ENCODE data around the gene RAD18.

RAD18 gene

DNA sequence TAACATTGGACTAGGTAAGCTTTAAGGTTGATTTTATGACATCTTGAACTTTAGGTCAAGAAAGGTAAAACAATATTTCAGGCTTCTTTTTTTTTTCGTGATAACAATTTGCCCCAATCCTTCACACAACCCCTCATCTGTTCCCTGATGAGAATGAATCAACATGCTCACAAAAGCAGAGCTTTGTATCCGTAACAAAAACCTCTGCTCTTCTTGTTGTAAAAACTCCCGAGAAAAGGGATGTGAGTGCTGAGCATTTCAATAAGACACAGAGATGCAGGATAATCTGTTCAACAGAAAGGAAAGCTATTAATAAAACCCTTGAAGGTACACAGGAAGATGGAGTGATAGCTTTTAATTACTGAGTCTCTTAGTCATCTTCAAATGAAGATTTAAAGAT, 94.3 kb downstream of the RAD18 start:
- Histone ChIP-seq H3K4me3 (ENCODE audit: low read depth, low read length) (no peak overlapping the region), H3K4me1 (ENCODE audit: control insufficient read depth, insufficient read depth, low read length) (no peaks in the 10 kb centered on the region), H3K27me3 (ENCODE audit: control insufficient read depth, insufficient read depth, low read length) (no peaks in the 10 kb centered on the region), H3K9me3 (ENCODE audit: control insufficient read depth, insufficient read depth, low read length) (no peaks in the 10 kb centered on the region), H3K36me3 (ENCODE audit: control insufficient read depth, insufficient read depth, low read length) (no peaks in the 10 kb centered on the region), H3K9ac (ENCODE audit: low read depth, low read length) (no peak overlapping the region)

DNA sequence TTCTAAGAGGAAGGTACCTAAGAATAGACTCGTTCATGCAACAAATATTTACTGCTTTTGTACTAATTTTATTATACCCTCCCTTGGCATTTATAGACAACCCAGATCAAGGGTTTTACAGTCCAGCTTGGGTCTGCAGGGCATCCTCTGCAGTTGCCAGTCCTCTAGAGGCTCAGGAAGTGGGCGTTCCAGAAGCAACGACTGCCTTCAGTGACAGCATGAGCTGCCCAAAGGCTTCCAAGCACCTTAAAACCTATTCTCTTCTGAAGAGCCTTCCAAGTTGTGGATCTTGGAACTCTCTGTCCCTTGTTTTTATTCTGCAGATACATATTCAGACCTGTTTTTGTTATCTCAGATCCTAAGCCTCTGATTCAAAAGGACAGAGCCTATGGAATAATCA, 95.6 kb downstream of the RAD18 start:
- Histone ChIP-seq H3K36me3 (ENCODE audit: control insufficient read depth, insufficient read depth, low read length) (no peaks in the 10 kb centered on the region), H3K9me3 (ENCODE audit: control insufficient read depth, insufficient read depth, low read length) (no peaks in the 10 kb centered on the region), H3K4me1 (ENCODE audit: control insufficient read depth, insufficient read depth, low read length) (no peaks in the 10 kb centered on the region), H3K9ac (ENCODE audit: low read depth, low read length) (no peak overlapping the region), H3K27me3 (ENCODE audit: control insufficient read depth, insufficient read depth, low read length) (no peaks in the 10 kb centered on the region), H3K4me3 (ENCODE audit: low read depth, low read length) (no peak overlapping the region)

DNA sequence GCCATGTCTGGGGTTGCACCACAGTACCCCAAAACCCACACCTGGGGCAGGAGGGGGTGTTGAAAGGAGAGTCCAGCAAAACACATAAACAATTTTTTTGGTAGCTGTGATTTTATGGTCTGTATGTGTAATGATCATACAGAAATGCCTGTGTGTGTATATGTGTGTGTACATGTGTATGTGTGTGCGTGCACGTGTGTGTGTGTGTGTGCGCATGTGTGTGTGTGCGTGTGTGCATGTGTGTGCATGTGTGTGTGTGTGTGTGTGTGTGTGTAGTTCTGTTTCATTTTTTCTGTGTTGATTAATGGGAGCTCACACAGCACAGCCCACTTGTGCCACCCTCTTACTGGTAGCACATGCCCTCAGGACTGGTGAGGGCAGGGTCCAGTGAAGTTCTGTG, 97.6 kb downstream of the RAD18 start:
- Histone ChIP-seq H3K9ac (ENCODE audit: low read depth, low read length) (no peak overlapping the region), H3K27me3 (ENCODE audit: control insufficient read depth, insufficient read depth, low read length) (no peaks in the 10 kb centered on the region), H3K4me3 (ENCODE audit: low read depth, low read length) (no peak overlapping the region), H3K9me3 (ENCODE audit: control insufficient read depth, insufficient read depth, low read length) (no peaks in the 10 kb centered on the region), H3K36me3 (ENCODE audit: control insufficient read depth, insufficient read depth, low read length) (no peaks in the 10 kb centered on the region), H3K4me1 (ENCODE audit: control insufficient read depth, insufficient read depth, low read length) (no peaks in the 10 kb centered on the region)

DNA sequence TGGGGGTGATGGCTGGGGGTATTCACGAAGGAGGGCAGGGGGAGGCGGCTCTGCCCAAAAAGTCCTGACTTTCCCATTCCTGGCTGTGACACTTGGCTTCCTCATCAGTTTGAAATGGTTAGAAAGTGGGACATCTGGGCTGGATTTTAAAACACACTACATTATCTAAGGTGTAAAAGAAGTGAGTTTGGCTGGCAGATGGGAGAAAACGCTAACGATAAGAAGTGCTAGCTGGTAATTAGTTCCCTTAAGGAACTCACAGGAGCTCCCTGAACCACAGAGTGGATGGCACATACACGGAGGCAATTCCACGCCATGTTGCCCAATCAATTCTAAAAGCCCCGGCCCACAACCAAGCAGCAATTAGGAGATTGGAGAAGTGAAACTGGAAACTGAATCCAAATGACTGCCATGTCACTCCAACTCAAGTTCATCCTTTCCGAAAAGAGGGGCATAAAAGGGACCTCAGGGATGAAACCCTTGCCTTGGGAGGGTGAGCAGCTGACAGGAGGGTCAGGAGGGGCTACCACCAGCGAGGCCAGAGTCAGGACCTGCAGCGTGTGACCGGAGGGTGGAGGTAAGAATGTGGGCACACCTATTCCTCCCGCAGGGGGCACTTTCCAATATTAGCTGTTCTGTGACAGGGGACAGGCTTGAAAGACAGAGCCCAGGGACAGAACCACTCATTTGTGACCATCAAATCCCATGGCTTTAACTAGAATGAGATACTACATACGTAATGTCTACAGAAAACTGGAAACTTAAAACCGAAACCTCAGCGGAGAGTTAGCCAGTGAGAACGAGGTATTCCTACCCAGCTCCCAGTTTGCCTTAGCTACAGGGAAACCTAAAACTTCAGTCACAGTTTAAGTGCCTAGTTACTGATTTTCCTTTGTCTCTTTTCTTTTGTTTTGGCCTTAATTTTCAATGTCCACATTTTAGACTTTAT, 98.6 kb downstream of the RAD18 start:
- Histone ChIP-seq H3K9ac (ENCODE audit: low read depth, low read length) (no peak overlapping the region), H3K4me1 (ENCODE audit: control insufficient read depth, insufficient read depth, low read length) (no peaks in the 10 kb centered on the region), H3K27me3 (ENCODE audit: control insufficient read depth, insufficient read depth, low read length) (no peaks in the 10 kb centered on the region), H3K4me3 (ENCODE audit: low read depth, low read length) (no peak overlapping the region), H3K9me3 (ENCODE audit: control insufficient read depth, insufficient read depth, low read length) (no peaks in the 10 kb centered on the region), H3K36me3 (ENCODE audit: control insufficient read depth, insufficient read depth, low read length) (no peaks in the 10 kb centered on the region)

DNA sequence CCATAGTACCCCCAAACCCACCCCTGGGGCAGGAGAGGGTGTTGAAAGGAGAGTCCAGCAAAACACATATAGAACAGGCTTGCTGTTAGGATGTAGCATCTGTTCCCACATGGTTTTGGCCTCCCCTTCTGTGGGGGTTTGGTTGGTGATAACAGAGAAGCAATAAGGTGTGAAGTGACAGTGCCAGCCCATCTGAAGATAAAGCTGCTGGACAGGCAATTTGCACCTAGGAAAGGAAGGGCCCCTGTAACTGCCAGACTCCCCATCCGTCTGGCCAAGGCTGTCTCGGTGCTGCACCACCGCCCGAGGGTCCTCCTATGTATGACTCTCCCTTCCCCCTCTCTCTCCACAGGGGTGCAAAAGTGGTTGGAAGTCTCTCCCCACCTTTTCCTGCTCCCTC, 99.4 kb downstream of the RAD18 start:
- Histone ChIP-seq H3K9me3 (ENCODE audit: control insufficient read depth, insufficient read depth, low read length) (no peaks in the 10 kb centered on the region), H3K27me3 (ENCODE audit: control insufficient read depth, insufficient read depth, low read length) (no peaks in the 10 kb centered on the region), H3K36me3 (ENCODE audit: control insufficient read depth, insufficient read depth, low read length) (no peaks in the 10 kb centered on the region), H3K4me1 (ENCODE audit: control insufficient read depth, insufficient read depth, low read length) (no peaks in the 10 kb centered on the region), H3K9ac (ENCODE audit: low read depth, low read length) (no peak overlapping the region), H3K4me3 (ENCODE audit: low read depth, low read length) (no peak overlapping the region)

DNA sequence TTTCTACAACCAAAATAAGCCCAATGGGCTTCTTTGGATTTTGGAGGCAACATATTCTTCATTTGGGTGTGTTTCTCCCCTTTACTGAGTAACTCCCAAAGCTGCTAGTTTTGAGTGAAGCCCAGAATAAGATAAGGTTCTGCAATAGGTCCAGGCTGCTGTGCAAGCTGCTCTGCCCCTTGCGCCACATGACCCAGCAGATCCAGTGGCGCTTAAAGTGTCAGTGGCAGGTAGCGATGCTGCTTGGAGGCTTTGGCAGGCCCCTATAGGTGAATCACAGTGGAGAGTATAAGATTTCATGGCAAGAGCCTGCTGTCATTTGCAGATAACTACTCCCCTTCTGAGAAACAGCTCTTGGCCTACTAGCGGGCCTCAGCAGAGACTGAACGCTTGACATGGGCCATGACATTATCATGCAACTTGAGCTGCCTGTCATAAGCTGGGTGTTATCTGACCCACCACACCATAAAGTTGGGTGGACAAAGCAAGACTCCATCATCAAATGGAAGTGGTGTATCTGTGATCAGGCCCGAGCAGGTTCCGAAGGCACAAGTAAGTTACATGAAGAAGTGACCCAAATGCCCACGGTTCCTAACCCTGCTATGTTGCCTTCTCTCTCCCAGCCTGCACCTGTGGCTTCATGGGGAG, 105.4 kb downstream of the RAD18 start:
- Histone ChIP-seq H3K36me3 (ENCODE audit: control insufficient read depth, insufficient read depth, low read length) (no peaks in the 10 kb centered on the region), H3K4me3 (ENCODE audit: low read depth, low read length) (no peak overlapping the region), H3K9ac (ENCODE audit: low read depth, low read length) (no peak overlapping the region), H3K9me3 (ENCODE audit: control insufficient read depth, insufficient read depth, low read length) (no peaks in the 10 kb centered on the region), H3K27me3 (ENCODE audit: control insufficient read depth, insufficient read depth, low read length) (no peaks in the 10 kb centered on the region), H3K4me1 (ENCODE audit: control insufficient read depth, insufficient read depth, low read length) (no peaks in the 10 kb centered on the region)

DNA sequence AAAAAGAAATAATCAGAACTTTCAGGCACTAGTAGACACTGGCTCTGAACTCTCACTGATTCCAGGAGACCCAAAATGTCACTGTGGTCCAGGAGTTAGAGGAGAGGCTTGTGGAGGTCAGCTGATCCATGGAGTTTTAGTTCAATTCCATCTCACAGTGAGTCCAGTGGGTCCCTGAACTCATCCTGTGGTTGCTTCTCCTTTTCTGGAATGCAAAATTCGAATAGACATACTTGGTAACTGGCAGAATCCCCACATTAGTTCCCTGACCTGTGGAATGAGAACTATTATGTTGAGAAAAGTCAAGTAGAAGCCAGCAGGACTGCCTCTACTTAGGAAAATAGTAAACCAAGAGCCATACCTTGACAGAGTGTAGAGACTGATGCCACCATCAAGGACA, 106.6 kb downstream of the RAD18 start:
- Histone ChIP-seq H3K4me3 (ENCODE audit: low read depth, low read length) (no peak overlapping the region), H3K9me3 (ENCODE audit: control insufficient read depth, insufficient read depth, low read length) (no peaks in the 10 kb centered on the region), H3K36me3 (ENCODE audit: control insufficient read depth, insufficient read depth, low read length) (no peaks in the 10 kb centered on the region), H3K27me3 (ENCODE audit: control insufficient read depth, insufficient read depth, low read length) (no peaks in the 10 kb centered on the region), H3K4me1 (ENCODE audit: control insufficient read depth, insufficient read depth, low read length) (no peaks in the 10 kb centered on the region), H3K9ac (ENCODE audit: low read depth, low read length) (no peak overlapping the region)

DNA sequence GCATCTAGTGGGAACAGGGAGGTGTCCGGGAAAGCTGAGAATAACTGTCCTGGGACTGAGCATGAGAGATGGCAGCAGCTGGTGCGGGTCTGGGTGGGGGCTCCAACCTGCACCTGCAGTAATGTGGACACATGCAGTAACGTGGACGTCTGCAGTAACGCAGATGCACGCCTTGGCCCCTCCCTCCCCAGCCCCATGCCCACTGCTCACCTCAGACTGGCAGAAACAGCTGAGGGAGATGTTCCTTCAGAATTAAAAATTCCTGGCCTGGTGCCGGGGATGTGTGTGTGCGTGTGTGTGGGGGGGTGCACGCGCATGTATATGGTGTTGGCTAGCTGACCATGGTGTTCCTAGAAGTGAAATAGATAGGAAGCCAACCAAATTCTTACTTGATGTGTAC, 107.2 kb downstream of the RAD18 start:
- Histone ChIP-seq H3K36me3 (ENCODE audit: control insufficient read depth, insufficient read depth, low read length) (no peaks in the 10 kb centered on the region), H3K9ac (ENCODE audit: low read depth, low read length) (no peak overlapping the region), H3K4me3 (ENCODE audit: low read depth, low read length) (no peak overlapping the region), H3K9me3 (ENCODE audit: control insufficient read depth, insufficient read depth, low read length) (no peaks in the 10 kb centered on the region), H3K27me3 (ENCODE audit: control insufficient read depth, insufficient read depth, low read length) (no peaks in the 10 kb centered on the region), H3K4me1 (ENCODE audit: control insufficient read depth, insufficient read depth, low read length) (no peaks in the 10 kb centered on the region)

DNA sequence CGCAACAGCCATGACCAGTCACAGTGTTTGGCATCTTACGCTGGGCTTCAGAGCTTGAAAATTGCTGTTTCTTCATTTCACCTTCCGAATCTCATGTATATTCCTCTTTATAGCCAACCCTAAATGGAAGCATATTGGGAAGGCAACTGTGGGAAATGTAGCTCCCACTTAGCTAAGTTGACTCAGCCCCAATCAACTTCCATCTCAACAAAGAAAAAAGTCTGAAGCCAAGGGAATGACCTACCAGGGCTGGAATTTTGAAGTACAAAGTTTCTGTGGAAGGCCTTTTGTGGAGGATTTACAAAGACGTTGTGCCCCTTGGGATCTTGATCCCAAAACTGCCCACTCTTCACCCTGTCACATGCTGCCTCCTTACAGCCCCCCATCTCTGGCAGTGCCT, 108.6 kb downstream of the RAD18 start:
- no peaks in the 10 kb centered on the region for H3K36me3 ChIP-seq (ENCODE audit: control insufficient read depth, insufficient read depth, low read length)
- no peaks in the 10 kb centered on the region for H3K4me1 ChIP-seq (ENCODE audit: control insufficient read depth, insufficient read depth, low read length)
- H3K27me3 ChIP-seq (ENCODE audit: control insufficient read depth, insufficient read depth, low read length), result no peaks in the 10 kb centered on the region
- no peak overlapping the region for H3K4me3 ChIP-seq (ENCODE audit: low read depth, low read length)
- H3K9me3 ChIP-seq (ENCODE audit: control insufficient read depth, insufficient read depth, low read length), result no peaks in the 10 kb centered on the region
- H3K9ac ChIP-seq (ENCODE audit: low read depth, low read length), result no peak overlapping the region

DNA sequence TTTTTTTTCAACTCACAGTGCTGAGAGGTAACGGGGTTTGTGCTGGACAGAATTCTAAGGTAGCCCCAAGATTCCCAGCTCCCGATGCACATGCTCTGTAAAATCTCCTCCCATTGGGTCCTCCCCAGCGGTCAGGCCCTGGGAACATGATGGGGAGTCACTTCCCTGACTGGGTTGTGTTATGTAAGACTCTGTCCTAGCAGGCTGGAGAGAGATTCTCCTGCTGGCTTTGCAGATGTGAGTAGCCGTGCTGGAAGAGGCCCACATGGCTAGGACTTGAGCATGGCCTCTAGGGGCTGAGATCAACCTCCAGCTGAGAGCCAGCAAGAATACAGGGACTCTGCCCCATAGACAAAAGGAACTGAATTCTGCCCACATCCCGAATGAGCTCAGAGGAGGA, 110.2 kb downstream of the RAD18 start:
- H3K27me3 ChIP-seq (ENCODE audit: control insufficient read depth, insufficient read depth, low read length), result no peaks in the 10 kb centered on the region
- no peaks in the 10 kb centered on the region for H3K9me3 ChIP-seq (ENCODE audit: control insufficient read depth, insufficient read depth, low read length)
- no peak overlapping the region for H3K9ac ChIP-seq (ENCODE audit: low read depth, low read length)
- no peaks in the 10 kb centered on the region for H3K4me1 ChIP-seq (ENCODE audit: control insufficient read depth, insufficient read depth, low read length)
- H3K4me3 ChIP-seq (ENCODE audit: low read depth, low read length), result no peak overlapping the region
- no peaks in the 10 kb centered on the region for H3K36me3 ChIP-seq (ENCODE audit: control insufficient read depth, insufficient read depth, low read length)

DNA sequence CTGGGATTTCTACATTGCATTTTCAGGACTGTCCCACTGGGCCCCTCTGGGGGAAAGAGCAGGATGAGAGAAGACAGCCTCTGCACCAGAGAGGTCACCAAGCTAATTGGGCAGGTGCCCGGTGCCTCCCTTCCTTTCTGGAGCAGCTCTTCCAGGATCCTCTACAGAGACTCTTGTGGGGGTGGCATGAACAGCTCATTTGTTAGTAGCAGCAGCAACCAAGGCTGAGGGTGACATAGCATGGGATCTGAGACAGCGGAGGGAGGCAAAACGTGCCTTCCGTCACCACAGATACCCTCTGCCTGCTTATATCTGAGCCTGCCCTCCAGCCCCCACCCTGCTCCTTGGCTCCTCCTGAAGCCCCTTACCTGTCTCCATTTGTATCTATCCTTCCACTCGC, 110.8 kb downstream of the RAD18 start:
- Histone ChIP-seq H3K4me1 (ENCODE audit: control insufficient read depth, insufficient read depth, low read length) (no peaks in the 10 kb centered on the region), H3K36me3 (ENCODE audit: control insufficient read depth, insufficient read depth, low read length) (no peaks in the 10 kb centered on the region)

DNA sequence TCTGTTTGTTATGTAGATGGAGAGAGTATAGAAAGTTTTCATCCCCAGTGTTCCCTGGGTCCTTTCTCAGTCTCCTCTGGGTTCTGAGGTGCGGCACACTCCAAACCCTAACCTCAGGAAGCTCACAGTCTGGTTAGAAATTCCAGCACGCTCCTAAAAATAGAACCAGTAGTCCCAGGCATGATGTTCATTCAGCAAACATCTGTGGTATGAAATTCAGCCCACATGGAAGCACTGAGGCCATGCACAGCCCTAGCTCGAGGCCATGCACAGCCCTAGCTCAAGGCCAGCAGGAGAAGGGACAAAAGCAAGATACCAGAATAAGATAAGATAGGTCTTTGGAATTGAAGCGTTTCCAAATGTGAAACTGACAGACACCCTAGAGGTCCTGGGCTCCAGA, 111.6 kb downstream of the RAD18 start:
- Histone ChIP-seq H3K4me3 (ENCODE audit: low read depth, low read length) (no peak overlapping the region), H3K27me3 (ENCODE audit: control insufficient read depth, insufficient read depth, low read length) (no peaks in the 10 kb centered on the region), H3K4me1 (ENCODE audit: control insufficient read depth, insufficient read depth, low read length) (no peaks in the 10 kb centered on the region), H3K36me3 (ENCODE audit: control insufficient read depth, insufficient read depth, low read length) (no peaks in the 10 kb centered on the region), H3K9ac (ENCODE audit: low read depth, low read length) (no peak overlapping the region), H3K9me3 (ENCODE audit: control insufficient read depth, insufficient read depth, low read length) (no peaks in the 10 kb centered on the region)

More for the DNA sequence above, 110.8 kb downstream of the RAD18 start:
- Histone ChIP-seq H3K4me3 (ENCODE audit: low read depth, low read length) (no peak overlapping the region), H3K27me3 (ENCODE audit: control insufficient read depth, insufficient read depth, low read length) (no peaks in the 10 kb centered on the region), H3K9ac (ENCODE audit: low read depth, low read length) (no peak overlapping the region), H3K9me3 (ENCODE audit: control insufficient read depth, insufficient read depth, low read length) (no peaks in the 10 kb centered on the region)

All from iPS-15b (cell line).